ENCODE measurements around the gene CACNG8. TPM values are rescaled to one million over a fixed set of nuclear protein-coding genes. Genes with fewer than 3 reads are reported as not detected.

Gene CACNG8
- total and polyA plus RNA-seq, 12 donors, result under 0.01 to 0.06 (median 0.03) TPM; not detected in 7

GRCh38 chr19:53983457-53984289 lies 20.9 kb downstream of the CACNG8 start:
- intact Hi-C loops (cut with DNase I), result no loop called here
- Histone ChIP-seq H3K9me3 (replicated peaks in 1 of 3) (no peaks in the 10 kb centered on the region), H3K27me3 (peaks cover 46% of the 10 kb centered on the region), H3K4me3 (no peak overlapping the region), H3K4me1 (replicated peaks in 1 of 2) (no peaks in the 10 kb centered on the region), H3K36me3 (replicated peaks in 1 of 2) (no peaks in the 10 kb centered on the region), H3K27ac (no peak overlapping the region)
- no peak for DNase-seq
- 80 to 90% (median 84%) methylated on average over 24 of the region's 24 CpGs for WGBS, 4 donors
- TF ChIP-seq POLR2A (IDR thresholded peaks at IDR 0.05), result no peak
- TF ChIP-seq CTCF (IDR thresholded peaks at IDR 0.05), result no peak

GRCh38 chr19:53985863-53986262 lies 23.1 kb downstream of the CACNG8 start:
- Histone ChIP-seq H3K4me3 (no peak overlapping the region), H3K4me1 (replicated peaks in 1 of 2) (no peaks in the 10 kb centered on the region), H3K9me3 (replicated peaks in 1 of 3) (no peaks in the 10 kb centered on the region), H3K27ac (no peak overlapping the region), H3K27me3 (peaks cover 28% of the 10 kb centered on the region), H3K36me3 (replicated peaks in 1 of 2) (no peaks in the 10 kb centered on the region)
- intact Hi-C loops (cut with DNase I), result no loop called here
- TF ChIP-seq POLR2A (IDR thresholded peaks at IDR 0.05), result no peak
- no peak for TF ChIP-seq CTCF (IDR thresholded peaks at IDR 0.05)
- WGBS, 4 donors, result 74 to 82% (median 79%) methylated on average over 6 of the region's 6 CpGs
- no peak for DNase-seq

GRCh38 chr19:53988981-53989380 lies 26.2 kb downstream of the CACNG8 start:
- 82 to 87% (median 84%) methylated on average over 6 of the region's 6 CpGs for WGBS, 4 donors
- Histone ChIP-seq H3K4me1 (replicated peaks in 1 of 2) (peaks cover 0 to 4% of the 10 kb centered on the region in 2 donors), H3K9me3 (replicated peaks in 1 of 3) (no peaks in the 10 kb centered on the region), H3K4me3 (no peak overlapping the region), H3K27me3 (peaks cover 18% of the 10 kb centered on the region), H3K27ac (no peak overlapping the region), H3K36me3 (replicated peaks in 1 of 2) (no peaks in the 10 kb centered on the region)
- intact Hi-C loops (cut with DNase I), result no loop called here
- DNase-seq, result no peak
- TF ChIP-seq CTCF (IDR thresholded peaks at IDR 0.05) (no peak), POLR2A (IDR thresholded peaks at IDR 0.05) (no peak)

- TF ChIP-seq POLR2A (IDR thresholded peaks at IDR 0.05) (no peak), CTCF (IDR thresholded peaks at IDR 0.05) (no peak)
- Histone ChIP-seq H3K36me3 (replicated peaks in 1 of 2) (no peaks in the 10 kb centered on the region), H3K27me3 (peaks cover 18% of the 10 kb centered on the region), H3K27ac (no peak overlapping the region), H3K4me1 (replicated peaks in 1 of 2) (peaks cover 0 to 4% of the 10 kb centered on the region in 2 donors), H3K4me3 (no peak overlapping the region), H3K9me3 (replicated peaks in 1 of 3) (no peaks in the 10 kb centered on the region)
- no peak for DNase-seq
- WGBS, 4 donors, result 71 to 75% (median 73%) methylated on average over 10 to 22 of the region's 22 CpGs
- intact Hi-C loops (cut with DNase I), result no loop called here
Measured at GRCh38 chr19:53989600-53990533, 27.1 kb downstream of the CACNG8 start.

Data from adrenal gland (tissue), 12 donors.